Measurements from ENCODE around the gene MAS1L.

- TF ChIP-seq HIC1 (tag by site-specific recombination; IDR thresholded peaks at IDR 0.05) (no peak), YY1 (tag by site-specific recombination; IDR thresholded peaks at IDR 0.05) (no peak), CTCF (tag by site-specific recombination; IDR thresholded peaks at IDR 0.05) (no peak), ZFP69B (tag by site-specific recombination; IDR thresholded peaks at IDR 0.05) (no peak)
These were observed at the start of gene MAS1L for GRCh38 chr6:29487660-29488059.
